NCI-H510A treated with DMSO at 0.1 percent for 48 hours (cell line): ENCODE data around the gene GPRIN2.
"Not testable (repeated sequence)": the region's sequence is repeated elsewhere in the genome, so short reads cannot be mapped to it uniquely, and the experiment has no call there.

ENCODE experiments used
- DNase-seq: peaks from one replicate; lab custom pipeline; 2025; lab: John Stamatoyannopoulos, UW

GPRIN2 gene

GRCh38 chr10:46520941-46521340 lies 35.5 kb downstream of the GPRIN2 start:
- DNase-seq = no peak

GRCh38 chr10:46520381-46520780 lies 36.1 kb downstream of the GPRIN2 start:
- no peak for DNase-seq

GRCh38 chr10:46518028-46518725 lies 38.3 kb downstream of the GPRIN2 start:
- no peak for DNase-seq

- DNase-seq = no peak
These were observed 38.9 kb downstream of the GPRIN2 start for GRCh38 chr10:46517541-46517940.

GRCh38 chr10:46516660-46517416 lies 39.6 kb downstream of the GPRIN2 start:
- DNase-seq = no peak

GRCh38 chr10:46515793-46516192 lies 40.7 kb downstream of the GPRIN2 start:
- DNase-seq = no peak

- no peak for DNase-seq
These were observed 41.1 kb downstream of the GPRIN2 start for GRCh38 chr10:46515366-46515765.

- DNase-seq = no peak
These were observed 41.6 kb downstream of the GPRIN2 start for GRCh38 chr10:46514899-46515298.

GRCh38 chr10:46514431-46514861 lies 42.0 kb downstream of the GPRIN2 start:
- no peak for DNase-seq

- not testable (repeated sequence) for DNase-seq
These were observed 43.1 kb downstream of the GPRIN2 start for GRCh38 chr10:46513333-46513732.

GRCh38 chr10:46512725-46513124 lies 43.7 kb downstream of the GPRIN2 start:
- not testable (repeated sequence) for DNase-seq

- not testable (repeated sequence) for DNase-seq
These were observed 44.5 kb downstream of the GPRIN2 start for GRCh38 chr10:46512002-46512401.
